Choroid plexus epithelial cell (primary cell): ENCODE measurements around the gene ARID3A.
"Not testable (repeated sequence)": the region's sequence is repeated elsewhere in the genome, so short reads cannot be mapped to it uniquely, and the experiment has no call there.

Experiments used
- DNase-seq: peaks from one replicate; pipeline ENCODE4 v3.0.0-alpha.2; 2010; ENCODE audit warnings: low read depth
- H3K4me3 ChIP-seq: 2 replicates; pipeline ENCODE4 v1.5.1; 2011; ENCODE audit warnings: low read depth, mild to moderate bottlenecking, control low read depth, low read length, moderate library complexity
- CTCF ChIP-seq: conservative IDR thresholded peaks from 2 replicates; pipeline ENCODE4 v1.5.1; 2011; ENCODE audit warnings: low read depth, mild to moderate bottlenecking, control low read depth, inconsistent platforms, low read length, moderate library complexity

ARID3A gene

GRCh38 chr19:925526-926322 lies at the start of gene ARID3A:
Gene ARID3A, plus strand, starts transcription at chr19:926035. Its CDS starts 3,494 bp downstream, at chr19:929529.
- no peak for TF ChIP-seq CTCF
- peak within 1 kb of the TSS; percentile 91 for H3K4me3 ChIP-seq

GRCh38 chr19:876089-876488 lies 49.7 kb upstream of the ARID3A start:
- no peak for DNase-seq
- TF ChIP-seq CTCF, result no peak
- no peak overlapping the region for H3K4me3 ChIP-seq

More at GRCh38 chr19:925526-926322, at the start of gene ARID3A:
- peak; percentile 86 for DNase-seq

- no peak for TF ChIP-seq CTCF
- no peak for DNase-seq
- H3K4me3 ChIP-seq, result no peak overlapping the region
These were observed 49.0 kb upstream of the ARID3A start for GRCh38 chr19:876780-877314.

GRCh38 chr19:877992-878660 lies 47.7 kb upstream of the ARID3A start:
- DNase-seq, H3K4me3 ChIP-seq: not testable (repeated sequence)

GRCh38 chr19:878751-879561 lies 46.9 kb upstream of the ARID3A start:
- DNase-seq, H3K4me3 ChIP-seq: not testable (repeated sequence)

- no peak overlapping the region for H3K4me3 ChIP-seq
- TF ChIP-seq CTCF, result no peak
- DNase-seq, result no peak
These were observed 46.0 kb upstream of the ARID3A start for GRCh38 chr19:879711-880438.

- TF ChIP-seq CTCF, result no peak
- H3K4me3 ChIP-seq, result no peak overlapping the region
- DNase-seq, result no peak
These were observed 44.3 kb upstream of the ARID3A start for GRCh38 chr19:881385-882071.
